Astrocyte of the spinal cord (primary cell): ENCODE measurements around the gene SLC38A8.

Source experiments
- DNase-seq: peaks from one replicate; pipeline ENCODE4 v3.0.0; 2011; ENCODE audit warnings: low read depth, low spot score
- H3K4me3 ChIP-seq: 2 replicates; pipeline ENCODE4 v1.5.1; 2011; ENCODE audit warnings: low read depth, mild to moderate bottlenecking, low read length, moderate library complexity
- CTCF ChIP-seq: IDR thresholded peaks from 2 replicates; pipeline ENCODE4 v1.5.1; 2012; ENCODE audit warnings: low read depth, mild to moderate bottlenecking, low read length, inconsistent platforms
- in situ Hi-C: cut with HindIII; loops from 2 replicates; pipeline ENCODE4 v1.10.0; 2017; ENCODE audit warnings: low sequenced_read_pairs

The SLC38A8 gene

DNA sequence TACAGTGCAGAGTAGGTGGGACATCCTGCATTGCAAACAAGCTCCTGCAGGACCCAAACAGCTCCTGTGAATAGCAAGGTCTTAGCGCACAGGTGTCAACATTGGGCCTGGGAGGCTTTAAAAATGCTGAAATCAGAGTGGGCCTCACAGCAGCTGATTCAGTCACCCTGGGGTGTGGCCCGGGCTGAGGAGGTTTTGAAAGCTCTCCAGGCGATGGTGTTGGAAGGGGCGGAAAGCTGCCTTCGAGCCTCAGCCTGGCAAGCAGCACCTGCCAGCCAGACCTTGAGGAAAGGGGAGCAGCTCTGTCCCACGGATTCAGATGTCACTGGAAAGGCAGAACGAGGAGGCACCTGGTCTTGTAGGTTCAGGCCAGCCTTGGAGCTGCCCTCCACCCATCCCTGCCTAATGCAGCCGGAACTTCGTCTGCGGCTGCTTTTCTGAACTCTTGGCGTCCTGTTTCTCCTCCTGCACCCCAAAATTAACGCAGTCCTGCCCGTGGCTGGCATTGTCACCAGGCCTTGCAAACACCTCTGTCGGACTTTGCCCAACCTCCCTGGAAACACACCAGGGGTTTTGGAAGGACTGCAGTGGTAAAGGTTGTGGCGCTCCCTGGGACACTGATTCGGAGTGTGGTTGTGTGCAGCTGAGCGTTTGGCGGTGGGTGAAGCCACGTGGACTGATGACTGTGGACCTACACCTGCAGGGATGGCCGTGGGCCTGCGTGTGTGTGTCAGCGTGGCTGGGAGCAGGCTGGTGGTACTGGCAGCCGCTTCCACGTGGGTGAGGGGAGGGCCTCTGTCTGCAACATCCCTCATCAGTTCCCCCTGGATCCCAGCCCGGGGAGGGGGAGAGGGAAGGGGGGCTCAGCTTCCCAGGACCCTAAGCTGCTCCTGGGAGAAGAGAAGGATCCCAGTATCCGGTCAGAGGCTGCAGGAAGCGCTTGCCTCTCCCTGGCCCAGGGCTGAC is 71.1 kb downstream of the SLC38A8 start:
- in situ Hi-C loops: no loop called here
- H3K4me3 ChIP-seq: no peak overlapping the region
- no peak for DNase-seq
- TF ChIP-seq CTCF: no peak

DNA sequence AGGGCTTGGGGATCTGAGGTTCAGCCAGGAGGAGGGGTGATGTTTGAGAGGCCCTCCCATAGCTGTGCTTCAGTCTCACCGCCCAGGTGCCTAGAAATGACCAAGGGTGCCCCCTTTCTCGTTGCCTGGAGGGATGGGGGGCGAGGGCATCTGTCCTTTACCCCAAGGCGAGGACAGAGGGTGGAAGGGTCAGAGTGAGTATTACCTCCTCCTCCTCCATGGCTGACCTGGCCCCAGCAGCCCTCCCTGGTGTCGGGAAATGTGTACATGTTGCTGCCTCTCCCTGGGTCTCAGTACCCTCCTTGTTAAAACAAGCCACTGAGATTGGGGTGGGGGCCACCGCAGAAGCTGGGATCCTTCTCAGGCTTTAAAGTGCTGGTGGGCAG is 72.2 kb downstream of the SLC38A8 start:
- no peak overlapping the region for H3K4me3 ChIP-seq
- no peak for DNase-seq
- no peak for TF ChIP-seq CTCF
- in situ Hi-C loops: no loop called here

- in situ Hi-C loops: no loop called here
- H3K4me3 ChIP-seq: no peak overlapping the region
- no peak for TF ChIP-seq CTCF
- no peak for DNase-seq
Measured at GRCh38 chr16:83969771-83970429, 72.7 kb downstream of the SLC38A8 start.

- no peak for TF ChIP-seq CTCF
- DNase-seq: no peak
Measured at GRCh38 chr16:83968891-83969649, 73.5 kb downstream of the SLC38A8 start.

GRCh38 chr16:83968306-83968851 is 74.2 kb downstream of the SLC38A8 start:
- TF ChIP-seq CTCF: no peak
- peak overlapping the region; percentile 21 for H3K4me3 ChIP-seq
- no peak for DNase-seq
- in situ Hi-C loops: no loop called here

More at GRCh38 chr16:83968891-83969649, 73.5 kb downstream of the SLC38A8 start:
- in situ Hi-C loops: no loop called here
- no peak overlapping the region for H3K4me3 ChIP-seq

GRCh38 chr16:83967838-83968305 is 74.7 kb downstream of the SLC38A8 start, which contains the start of gene NECAB2:
TSS of gene NECAB2 (plus strand) at chr16:83968244. CDS start at chr16:83968649, 405 bp downstream.
- in situ Hi-C loops: no loop called here
- peak within 1 kb of the TSS; percentile 21 for H3K4me3 ChIP-seq
- DNase-seq: no peak
- TF ChIP-seq CTCF: peak; percentile 55
